ENCODE data around the gene LRIT1.

The LRIT1 gene

DNA sequence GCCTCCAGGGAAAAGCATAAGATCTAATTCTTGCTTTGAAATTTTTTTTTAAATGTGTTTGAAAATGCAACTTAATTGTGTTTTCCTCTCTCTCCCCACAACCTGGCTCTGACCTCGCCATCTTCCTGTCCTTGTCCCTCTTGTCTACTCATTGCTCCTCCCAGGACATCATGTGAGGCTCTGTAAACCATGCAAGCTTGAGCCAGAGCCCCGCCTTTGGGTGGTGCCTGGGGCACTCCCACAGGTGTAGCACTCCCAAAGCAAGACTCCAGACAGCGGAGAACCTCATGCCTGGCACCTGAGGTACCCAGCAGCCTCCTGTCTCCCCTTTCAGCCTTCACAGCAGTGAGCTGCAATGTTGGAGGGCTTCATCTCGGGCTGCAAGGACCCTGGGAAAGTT lies 56.8 kb downstream of the LRIT1 start:
- DNase-seq (ENCODE audit: low spot score in 2 of 2) = no peak
- in situ Hi-C loops (cut with MboI; ENCODE audit: low sequenced_read_pairs) = no loop called here
- Histone ChIP-seq H3K9me3 (no peaks in the 10 kb centered on the region), H3K4me1 (peaks cover 3% of the 10 kb centered on the region), H3K36me3 (replicated peaks) (no peaks in the 10 kb centered on the region), H3K27me3 (ENCODE audit: low read depth) (no peaks in the 10 kb centered on the region), H3K4me3 (no peak overlapping the region)

DNA sequence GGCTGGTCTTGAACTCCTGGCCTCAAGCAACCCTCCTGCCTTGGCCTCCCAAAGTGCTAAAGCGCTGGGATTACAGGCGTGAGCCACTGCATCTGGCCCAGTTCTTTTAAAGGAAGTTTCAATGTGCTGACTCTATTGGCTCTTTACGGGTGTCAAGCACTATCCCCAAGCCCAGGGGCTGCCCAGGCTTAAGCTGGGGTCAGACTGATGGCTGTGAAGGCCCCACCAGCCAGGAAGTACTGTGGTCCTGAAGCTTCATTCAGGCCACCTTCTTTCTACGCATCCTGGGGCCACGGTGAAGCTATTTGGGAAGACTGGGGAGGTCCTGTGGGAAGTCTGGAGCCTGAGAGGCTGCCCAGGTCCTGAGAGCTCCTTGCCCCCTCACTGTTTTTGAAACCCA lies 59.7 kb downstream of the LRIT1 start:
- in situ Hi-C loops (cut with MboI; ENCODE audit: low sequenced_read_pairs) = no loop called here
- H3K4me1 ChIP-seq = peaks cover 8% of the 10 kb centered on the region
- H3K36me3 ChIP-seq (replicated peaks) = no peaks in the 10 kb centered on the region
- H3K27me3 ChIP-seq (ENCODE audit: low read depth) = no peaks in the 10 kb centered on the region
- DNase-seq (ENCODE audit: low spot score in 2 of 2) = no peak
- no peaks in the 10 kb centered on the region for H3K9me3 ChIP-seq
- no peak overlapping the region for H3K4me3 ChIP-seq
